SJCRH30 (cell line): ENCODE results near the gene SETD3. TPM values are rescaled to one million over a fixed set of nuclear protein-coding genes. Genes with fewer than 3 reads are reported as not detected.

Experiments used
- DNase-seq, 2 experiments: peaks; one replicate each; pipeline ENCODE4 v3.0.0-alpha.2; 2015 to 2020
- H3K27ac ChIP-seq: fragments of 250-450 bp; sonication (Bioruptor Pico); 2 replicates; pipeline ENCODE4 v1.5.1; 2020; ENCODE audit warnings: mild to moderate bottlenecking, moderate library complexity
- H3K27me3 ChIP-seq: fragments of 250-450 bp; sonication (Bioruptor Pico); 2 replicates; pipeline ENCODE4 v1.5.1; 2020; ENCODE audit warnings: mild to moderate bottlenecking, moderate library complexity
- H3K36me3 ChIP-seq: fragments of 250-450 bp; sonication (Bioruptor Pico); 2 replicates; pipeline ENCODE4 v1.5.1; 2020; ENCODE audit warnings: mild to moderate bottlenecking, moderate library complexity
- H3K4me1 ChIP-seq: fragments of 250-450 bp; sonication (Bioruptor Pico); 2 replicates; pipeline ENCODE4 v1.5.1; 2020; ENCODE audit warnings: mild to moderate bottlenecking, moderate library complexity
- H3K4me3 ChIP-seq: fragments of 250-450 bp; sonication (Bioruptor Pico); 2 replicates; pipeline ENCODE4 v1.5.1; 2020; ENCODE audit warnings: mild to moderate bottlenecking, moderate library complexity
- H3K9me3 ChIP-seq: fragments of 250-450 bp; sonication (Bioruptor Pico); replicated peaks from 2 replicates; pipeline ENCODE4 v1.5.1; 2020; ENCODE audit warnings: mild to moderate bottlenecking, moderate library complexity
- total RNA-seq: library from RNA; depleted of rRNA; stranded (reverse); fragments of >200 nt; shearing (Covaris generic); gene quantifications from 2 replicates; pipeline ENCODE4 v1.2.3, GENCODE V29; 2014

SETD3 gene
- total RNA-seq, 1 experiment from 2014 or later, result 79.4 TPM

GRCh38 chr14:99512571-99513182, 32.0 kb upstream of the SETD3 start:
- Histone ChIP-seq H3K27me3 (no peaks in the 10 kb centered on the region), H3K36me3 (peaks cover 5% of the 10 kb centered on the region; the same call in 1 of the 2 replicates)

GRCh38 chr14:99512110-99512449, 31.4 kb upstream of the SETD3 start:
- H3K4me1 ChIP-seq, result no peaks in the 10 kb centered on the region
- no peak for DNase-seq
- H3K27me3 ChIP-seq, result no peaks in the 10 kb centered on the region
- no peak overlapping the region for H3K27ac ChIP-seq
- peaks cover 9% of the 10 kb centered on the region; the same call in 1 of the 2 replicates for H3K36me3 ChIP-seq
- H3K4me3 ChIP-seq, result no peak overlapping the region
- H3K9me3 ChIP-seq, result no peaks in the 10 kb centered on the region

More at GRCh38 chr14:99512571-99513182, 32.0 kb upstream of the SETD3 start:
- H3K9me3 ChIP-seq, result no peaks in the 10 kb centered on the region
- no peaks in the 10 kb centered on the region for H3K4me1 ChIP-seq
- no peak for DNase-seq
- H3K27ac ChIP-seq, result no peak overlapping the region
- H3K4me3 ChIP-seq, result no peak overlapping the region

GRCh38 chr14:99511421-99512109, 30.9 kb upstream of the SETD3 start:
- Histone ChIP-seq H3K4me3 (no peak overlapping the region), H3K36me3 (peaks cover 12% of the 10 kb centered on the region), H3K9me3 (no peaks in the 10 kb centered on the region), H3K27ac (no peak overlapping the region), H3K27me3 (no peaks in the 10 kb centered on the region), H3K4me1 (no peaks in the 10 kb centered on the region)
- DNase-seq, result no peak

- peaks cover 12% of the 10 kb centered on the region for H3K36me3 ChIP-seq
Measured at GRCh38 chr14:99510556-99511139, 30.0 kb upstream of the SETD3 start.

GRCh38 chr14:99509871-99510555, 29.4 kb upstream of the SETD3 start:
- DNase-seq, result no peak
- H3K27ac ChIP-seq, result no peak overlapping the region
- H3K4me1 ChIP-seq, result no peaks in the 10 kb centered on the region
- H3K36me3 ChIP-seq, result peaks cover 12% of the 10 kb centered on the region
- H3K9me3 ChIP-seq, result no peaks in the 10 kb centered on the region
- no peak overlapping the region for H3K4me3 ChIP-seq
- no peaks in the 10 kb centered on the region for H3K27me3 ChIP-seq

More at GRCh38 chr14:99510556-99511139, 30.0 kb upstream of the SETD3 start:
- no peak overlapping the region for H3K4me3 ChIP-seq
- H3K9me3 ChIP-seq, result no peaks in the 10 kb centered on the region
- DNase-seq, result no peak
- no peaks in the 10 kb centered on the region for H3K4me1 ChIP-seq
- no peaks in the 10 kb centered on the region for H3K27me3 ChIP-seq
- no peak overlapping the region for H3K27ac ChIP-seq

- Histone ChIP-seq H3K27me3 (no peaks in the 10 kb centered on the region), H3K4me3 (no peak overlapping the region), H3K36me3 (peaks cover 12% of the 10 kb centered on the region), H3K27ac (no peak overlapping the region), H3K9me3 (no peaks in the 10 kb centered on the region), H3K4me1 (no peaks in the 10 kb centered on the region)
- DNase-seq, result no peak
Measured at GRCh38 chr14:99508896-99509629, 28.4 kb upstream of the SETD3 start.

- H3K27me3 ChIP-seq, result no peaks in the 10 kb centered on the region
- no peaks in the 10 kb centered on the region for H3K4me1 ChIP-seq
- H3K27ac ChIP-seq, result no peak overlapping the region
- H3K36me3 ChIP-seq, result peaks cover 15% of the 10 kb centered on the region
- DNase-seq, result no peak
- H3K9me3 ChIP-seq, result no peaks in the 10 kb centered on the region
- H3K4me3 ChIP-seq, result no peak overlapping the region
Measured at GRCh38 chr14:99507860-99508640, 27.4 kb upstream of the SETD3 start.

GRCh38 chr14:99506276-99506675, 25.6 kb upstream of the SETD3 start:
- no peak overlapping the region for H3K4me3 ChIP-seq
- no peak overlapping the region for H3K27ac ChIP-seq
- no peaks in the 10 kb centered on the region for H3K27me3 ChIP-seq
- H3K9me3 ChIP-seq, result no peaks in the 10 kb centered on the region
- DNase-seq, result no peak
- H3K36me3 ChIP-seq, result peaks cover 24% of the 10 kb centered on the region
- no peaks in the 10 kb centered on the region for H3K4me1 ChIP-seq

GRCh38 chr14:99505089-99505488, 24.4 kb upstream of the SETD3 start:
- DNase-seq, result no peak
- H3K9me3 ChIP-seq, result no peaks in the 10 kb centered on the region
- no peaks in the 10 kb centered on the region for H3K27me3 ChIP-seq
- peaks cover 30% of the 10 kb centered on the region for H3K36me3 ChIP-seq
- no peaks in the 10 kb centered on the region for H3K4me1 ChIP-seq
- no peak overlapping the region for H3K27ac ChIP-seq
- H3K4me3 ChIP-seq, result no peak overlapping the region

- DNase-seq, result no peak
- H3K9me3 ChIP-seq, result no peaks in the 10 kb centered on the region
- no peaks in the 10 kb centered on the region for H3K27me3 ChIP-seq
- no peaks in the 10 kb centered on the region for H3K4me1 ChIP-seq
- no peak overlapping the region for H3K4me3 ChIP-seq
- H3K36me3 ChIP-seq, result peaks cover 32% of the 10 kb centered on the region
- H3K27ac ChIP-seq, result no peak overlapping the region
Measured at GRCh38 chr14:99503848-99504453, 23.3 kb upstream of the SETD3 start.

GRCh38 chr14:99502989-99503421, 22.3 kb upstream of the SETD3 start:
- no peaks in the 10 kb centered on the region for H3K4me1 ChIP-seq
- H3K36me3 ChIP-seq, result peaks cover 30% of the 10 kb centered on the region
- no peak overlapping the region for H3K27ac ChIP-seq
- H3K4me3 ChIP-seq, result no peak overlapping the region
- H3K9me3 ChIP-seq, result no peaks in the 10 kb centered on the region
- no peaks in the 10 kb centered on the region for H3K27me3 ChIP-seq
- DNase-seq, result no peak

GRCh38 chr14:99497894-99498293, 17.2 kb upstream of the SETD3 start:
- H3K4me3 ChIP-seq, result no peak overlapping the region
- no peak for DNase-seq
- no peaks in the 10 kb centered on the region for H3K4me1 ChIP-seq
- H3K27ac ChIP-seq, result no peak overlapping the region
- no peaks in the 10 kb centered on the region for H3K27me3 ChIP-seq
- no peaks in the 10 kb centered on the region for H3K9me3 ChIP-seq
- H3K36me3 ChIP-seq, result peaks cover 49% of the 10 kb centered on the region

GRCh38 chr14:99497341-99497740, 16.7 kb upstream of the SETD3 start:
- H3K4me3 ChIP-seq, result no peak overlapping the region
- H3K9me3 ChIP-seq, result no peaks in the 10 kb centered on the region
- H3K27ac ChIP-seq, result no peak overlapping the region
- no peaks in the 10 kb centered on the region for H3K27me3 ChIP-seq
- H3K36me3 ChIP-seq, result peaks cover 48% of the 10 kb centered on the region
- H3K4me1 ChIP-seq, result no peaks in the 10 kb centered on the region
- DNase-seq, result no peak

- Histone ChIP-seq H3K27me3 (no peaks in the 10 kb centered on the region), H3K4me3 (no peak overlapping the region), H3K4me1 (no peaks in the 10 kb centered on the region), H3K9me3 (no peaks in the 10 kb centered on the region), H3K36me3 (no peaks in the 10 kb centered on the region), H3K27ac (no peak overlapping the region)
- DNase-seq, result no peak
Measured at GRCh38 chr14:99484106-99484505, 3.4 kb upstream of the SETD3 start.
